Fibroblast of pulmonary artery (primary cell): ENCODE results near the gene DDX24.

Source experiments
- DNase-seq: peaks from one replicate; pipeline ENCODE4 v3.0.0-alpha.2; 2010; ENCODE audit warnings: low read depth
- H3K4me3 ChIP-seq: replicated peaks from 2 replicates; pipeline ENCODE4 v1.5.1; 2011; ENCODE audit warnings: low read depth, mild to moderate bottlenecking, control low read depth, low read length, moderate library complexity
- TF ChIP-seq, protein P1 (sequence below): IDR thresholded peaks from 2 replicates; pipeline ENCODE4 v1.5.1; 2011; ENCODE audit warnings: mild to moderate bottlenecking, control low read depth, low read length, inconsistent platforms; ENCODE audit errors: missing control alignments

Gene DDX24

GRCh38 chr14:94058128-94058673 lies 22.8 kb downstream of the DDX24 start:
- no peak overlapping the region for H3K4me3 ChIP-seq
- no peak for DNase-seq
- TF ChIP-seq, protein P1, sequence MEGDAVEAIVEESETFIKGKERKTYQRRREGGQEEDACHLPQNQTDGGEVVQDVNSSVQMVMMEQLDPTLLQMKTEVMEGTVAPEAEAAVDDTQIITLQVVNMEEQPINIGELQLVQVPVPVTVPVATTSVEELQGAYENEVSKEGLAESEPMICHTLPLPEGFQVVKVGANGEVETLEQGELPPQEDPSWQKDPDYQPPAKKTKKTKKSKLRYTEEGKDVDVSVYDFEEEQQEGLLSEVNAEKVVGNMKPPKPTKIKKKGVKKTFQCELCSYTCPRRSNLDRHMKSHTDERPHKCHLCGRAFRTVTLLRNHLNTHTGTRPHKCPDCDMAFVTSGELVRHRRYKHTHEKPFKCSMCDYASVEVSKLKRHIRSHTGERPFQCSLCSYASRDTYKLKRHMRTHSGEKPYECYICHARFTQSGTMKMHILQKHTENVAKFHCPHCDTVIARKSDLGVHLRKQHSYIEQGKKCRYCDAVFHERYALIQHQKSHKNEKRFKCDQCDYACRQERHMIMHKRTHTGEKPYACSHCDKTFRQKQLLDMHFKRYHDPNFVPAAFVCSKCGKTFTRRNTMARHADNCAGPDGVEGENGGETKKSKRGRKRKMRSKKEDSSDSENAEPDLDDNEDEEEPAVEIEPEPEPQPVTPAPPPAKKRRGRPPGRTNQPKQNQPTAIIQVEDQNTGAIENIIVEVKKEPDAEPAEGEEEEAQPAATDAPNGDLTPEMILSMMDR = no peak

GRCh38 chr14:94056579-94057308 lies 24.3 kb downstream of the DDX24 start:
- DNase-seq = peak; percentile 36
- TF ChIP-seq, protein P1 = no peak
- H3K4me3 ChIP-seq = no peak overlapping the region

- no peak overlapping the region for H3K4me3 ChIP-seq
- TF ChIP-seq, protein P1 = no peak
- DNase-seq = no peak
Measured at GRCh38 chr14:94054936-94055335, 26.1 kb downstream of the DDX24 start.

DNA sequence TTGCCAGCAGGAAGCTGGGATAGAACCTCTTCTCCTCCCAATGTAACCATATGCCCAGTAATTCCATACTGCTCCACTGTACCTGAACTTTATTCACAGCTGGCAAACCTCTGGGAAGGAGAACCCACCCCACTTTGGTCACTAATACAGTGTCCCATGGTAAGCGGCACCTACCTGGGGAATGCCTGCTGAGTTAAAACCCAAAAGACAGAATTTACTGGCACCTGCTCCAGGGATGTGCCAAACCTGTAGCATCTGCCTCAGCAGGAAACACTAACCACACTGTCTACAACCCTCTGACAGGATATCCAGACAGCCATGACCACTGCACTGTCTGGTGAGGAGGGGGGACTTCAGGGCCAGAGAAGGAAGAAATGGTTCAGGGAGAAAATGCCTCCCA lies 26.6 kb downstream of the DDX24 start:
- TF ChIP-seq, protein P1 = no peak
- DNase-seq = no peak
- H3K4me3 ChIP-seq = no peak overlapping the region

DNA sequence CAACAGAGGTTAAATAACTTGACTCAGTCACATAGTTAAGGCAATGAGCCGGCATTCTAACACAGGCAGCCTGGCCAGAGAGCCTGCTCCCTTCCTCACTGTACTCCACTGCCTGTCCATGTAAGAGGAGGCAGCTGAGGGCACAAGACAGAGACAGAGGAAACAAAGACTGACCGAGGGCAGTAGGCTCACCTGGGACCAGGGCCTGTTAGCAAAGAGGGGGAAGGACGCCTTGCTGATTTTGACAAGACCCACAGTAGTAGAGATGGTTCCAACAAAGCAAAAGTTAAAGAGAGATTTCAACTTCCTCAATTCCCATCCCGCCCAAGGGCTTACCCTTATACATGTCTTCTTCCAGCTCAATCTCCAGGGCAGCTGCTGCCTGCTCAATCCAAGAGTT lies 28.3 kb downstream of the DDX24 start:
- no peak for DNase-seq
- H3K4me3 ChIP-seq = no peak overlapping the region
- TF ChIP-seq, protein P1 = no peak

DNA sequence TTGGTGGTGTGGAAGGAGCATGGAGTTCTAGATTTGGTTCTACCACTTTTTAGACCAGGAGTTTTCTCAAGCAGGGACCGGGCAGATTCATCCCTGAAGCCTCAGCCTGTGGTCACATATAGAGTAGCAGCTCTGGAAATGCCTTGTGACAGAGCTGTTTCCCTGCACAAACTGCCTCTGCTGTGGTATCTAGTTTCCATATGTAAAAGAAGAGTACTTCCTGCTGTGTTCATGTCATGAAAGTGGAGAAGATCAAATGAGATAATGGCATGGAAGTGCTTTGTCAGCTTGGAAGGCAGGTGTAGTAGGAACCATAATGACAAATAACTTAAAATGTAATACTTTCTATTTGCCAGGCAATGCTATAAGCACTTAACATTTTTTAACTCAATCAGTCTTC lies 28.8 kb downstream of the DDX24 start:
- TF ChIP-seq, protein P1 = no peak
- DNase-seq = no peak
- no peak overlapping the region for H3K4me3 ChIP-seq

DNA sequence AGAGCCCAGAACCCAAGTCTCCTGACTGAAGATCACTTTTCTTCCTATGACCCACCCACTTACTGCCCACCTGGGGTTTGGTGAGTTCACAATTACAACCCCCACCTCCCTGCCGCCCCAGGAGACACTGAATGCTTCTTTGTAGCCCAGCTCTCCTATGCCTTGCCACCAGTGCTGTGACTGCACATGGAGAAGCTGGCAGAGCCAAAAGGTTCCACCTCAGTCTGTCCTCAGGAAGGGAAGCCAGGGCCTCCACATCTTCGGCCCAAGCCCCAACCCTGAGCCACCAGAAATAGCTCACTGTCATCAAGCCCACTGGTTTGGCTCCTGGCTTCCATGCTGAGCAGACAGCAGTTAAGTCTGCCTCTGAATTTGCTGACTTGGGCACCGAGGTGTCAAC lies 29.2 kb downstream of the DDX24 start:
- DNase-seq = no peak
- TF ChIP-seq, protein P1 = no peak
- no peak overlapping the region for H3K4me3 ChIP-seq
